Activated CD4-positive, alpha-beta T cell treated with anti-CD3 and anti-CD28 coated beads, Interleukin-2, amount 10 ng/mL, durations not matched to agents 7 days and 5 days (primary cell): ENCODE data around the gene PLET1. TPM values are rescaled to one million over a fixed set of nuclear protein-coding genes. Genes with fewer than 3 reads are reported as not detected.

Experiments used
- total RNA-seq, 2 experiments: library from RNA; stranded (reverse); gene quantifications; one replicate each; pipeline ENCODE4 v1.2.3, GENCODE V29; 2021

Gene PLET1
- total RNA-seq, 2 experiments from 2014 or later = not detected

Other genes with a start within 250 kb of the PLET1 start
- 10 to 100 TPM; 27.7 to 31.6 TPM for gene DLAT, start 235.5 kb downstream of the PLET1 start, total RNA-seq
- gene PIH1D2, start 186.8 kb downstream of the PLET1 start, total RNA-seq = under 1 TPM in 1 of 2 experiments, not detected in 1; 0.27 TPM
- gene NKAPD1, start 186.6 kb downstream of the PLET1 start, total RNA-seq = 10 to 100 TPM; 25.3 to 25.6 TPM
- 10 to 100 TPM; 46.4 to 51.4 TPM for gene TIMM8B, start 174.1 kb downstream of the PLET1 start, total RNA-seq
- gene SDHD, start 174.0 kb downstream of the PLET1 start, total RNA-seq = 10 to 100 TPM; 87.6 to 97.1 TPM
- gene IL18, start 96.8 kb downstream of the PLET1 start, total RNA-seq = under 1 TPM in 1 of 2 experiments, not detected in 1; 0.17 TPM
- gene TEX12, start 93.5 kb downstream of the PLET1 start, total RNA-seq = under 1 TPM; 0.20 to 0.35 TPM
- gene BCO2, start 85.3 kb downstream of the PLET1 start, total RNA-seq = 1 to 10 TPM; 1.2 to 2.4 TPM
- 10 to 100 TPM; 18.6 to 19.8 TPM for gene PTS, start 34.4 kb downstream of the PLET1 start, total RNA-seq